GM12872 (cell line): Measurements from ENCODE around the gene RTL3.

Experiments used
- TF ChIP-seq, protein P1 (sequence below): IDR thresholded peaks from 3 replicates; pipeline ENCODE4 v1.5.1; 2011; ENCODE audit warnings: low read depth, mild to moderate bottlenecking, low read length, moderate library complexity; ENCODE audit not compliant: insufficient read depth

Gene RTL3

GRCh38 chrX:78618987-78619386 is 40.1 kb downstream of the RTL3 start:
- TF ChIP-seq, protein P1, sequence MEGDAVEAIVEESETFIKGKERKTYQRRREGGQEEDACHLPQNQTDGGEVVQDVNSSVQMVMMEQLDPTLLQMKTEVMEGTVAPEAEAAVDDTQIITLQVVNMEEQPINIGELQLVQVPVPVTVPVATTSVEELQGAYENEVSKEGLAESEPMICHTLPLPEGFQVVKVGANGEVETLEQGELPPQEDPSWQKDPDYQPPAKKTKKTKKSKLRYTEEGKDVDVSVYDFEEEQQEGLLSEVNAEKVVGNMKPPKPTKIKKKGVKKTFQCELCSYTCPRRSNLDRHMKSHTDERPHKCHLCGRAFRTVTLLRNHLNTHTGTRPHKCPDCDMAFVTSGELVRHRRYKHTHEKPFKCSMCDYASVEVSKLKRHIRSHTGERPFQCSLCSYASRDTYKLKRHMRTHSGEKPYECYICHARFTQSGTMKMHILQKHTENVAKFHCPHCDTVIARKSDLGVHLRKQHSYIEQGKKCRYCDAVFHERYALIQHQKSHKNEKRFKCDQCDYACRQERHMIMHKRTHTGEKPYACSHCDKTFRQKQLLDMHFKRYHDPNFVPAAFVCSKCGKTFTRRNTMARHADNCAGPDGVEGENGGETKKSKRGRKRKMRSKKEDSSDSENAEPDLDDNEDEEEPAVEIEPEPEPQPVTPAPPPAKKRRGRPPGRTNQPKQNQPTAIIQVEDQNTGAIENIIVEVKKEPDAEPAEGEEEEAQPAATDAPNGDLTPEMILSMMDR: no peak

- TF ChIP-seq, protein P1: no peak
Measured at GRCh38 chrX:78614264-78614663, 44.9 kb downstream of the RTL3 start.
